HK-2 (cell line): ENCODE results near the gene MAP3K14.

ENCODE experiments used
- DNase-seq: peaks from one replicate; pipeline ENCODE4 v3.0.0-alpha.2; 2018; ENCODE audit not compliant: unreplicated experiment

The MAP3K14 gene

DNA sequence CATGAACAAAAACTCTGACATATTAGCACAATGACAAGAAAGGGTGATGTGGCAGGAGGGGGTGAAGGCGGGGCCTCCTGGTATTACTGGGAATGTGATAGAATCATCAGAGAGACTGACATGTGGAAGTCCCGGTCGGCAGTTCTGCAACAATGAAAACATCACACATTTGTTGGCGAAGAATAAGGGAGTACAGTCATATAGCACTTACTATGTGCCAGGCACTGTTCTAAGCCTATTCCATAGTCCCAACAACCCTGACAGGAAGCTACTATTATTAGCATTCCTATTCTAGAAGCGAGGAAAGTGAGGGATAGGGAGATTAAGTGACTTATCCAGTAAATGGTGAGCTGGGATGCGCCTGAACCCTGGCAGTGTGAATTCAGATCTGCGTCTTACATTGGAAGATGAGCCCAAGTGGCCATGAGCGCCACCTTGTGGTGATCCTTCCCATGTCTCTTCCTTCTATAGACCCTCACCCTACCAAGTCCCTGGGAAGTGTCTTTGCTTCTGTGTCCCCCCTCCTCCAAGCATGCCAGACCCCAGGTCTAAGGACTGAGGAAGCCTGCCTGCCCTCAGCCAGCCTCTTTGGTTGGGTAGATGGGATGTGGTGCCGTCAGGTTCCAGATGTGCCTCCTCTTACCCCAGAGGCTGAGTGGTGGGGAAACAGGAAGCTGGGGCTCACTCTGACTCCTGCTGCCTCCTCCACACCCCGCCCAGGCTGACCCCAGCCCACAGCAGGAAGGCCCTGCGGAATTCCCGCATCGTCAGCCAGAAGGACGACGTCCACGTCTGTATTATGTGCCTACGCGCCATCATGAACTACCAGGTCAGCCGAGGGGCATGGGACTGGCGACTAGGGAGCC is 81.2 kb downstream of the MAP3K14 start:
- DNase-seq: peak; percentile 60

DNA sequence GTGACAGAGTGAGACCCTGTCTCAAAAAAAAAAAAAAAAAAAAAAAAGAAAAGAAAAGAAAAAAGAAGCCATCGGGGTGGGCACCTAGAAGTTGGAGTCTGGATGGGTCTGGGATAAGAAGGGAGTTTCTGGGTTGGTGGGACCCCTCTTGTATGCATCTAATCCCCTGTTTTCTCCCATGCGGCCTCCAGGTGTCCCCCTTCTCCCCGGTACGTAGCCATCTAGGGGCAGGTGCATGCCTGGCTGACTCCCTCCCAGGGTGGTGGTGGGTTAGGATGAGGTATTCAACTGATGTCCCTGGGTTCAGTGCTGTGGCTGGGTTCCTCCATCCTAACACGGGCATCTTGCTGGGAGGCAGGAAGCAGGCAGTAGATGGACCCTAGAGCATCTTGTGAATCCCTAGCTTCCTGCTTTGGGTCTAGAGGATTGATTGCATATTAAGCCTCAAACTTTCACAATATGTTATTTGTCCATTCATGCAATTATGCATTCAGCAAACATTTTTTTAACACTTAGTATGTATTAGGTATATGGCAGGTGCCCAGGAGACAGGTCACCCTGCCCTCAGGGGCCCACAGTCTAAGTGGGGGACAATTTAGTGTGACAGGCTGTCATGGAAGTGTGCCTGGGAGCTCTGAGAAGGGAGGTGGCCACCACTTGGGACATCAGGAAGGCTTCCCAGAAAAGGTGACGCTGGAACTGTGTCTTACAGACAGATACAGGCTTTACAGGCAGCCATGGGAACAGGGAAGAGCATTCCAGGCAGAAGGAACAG is 82.0 kb downstream of the MAP3K14 start:
- no peak for DNase-seq

DNA sequence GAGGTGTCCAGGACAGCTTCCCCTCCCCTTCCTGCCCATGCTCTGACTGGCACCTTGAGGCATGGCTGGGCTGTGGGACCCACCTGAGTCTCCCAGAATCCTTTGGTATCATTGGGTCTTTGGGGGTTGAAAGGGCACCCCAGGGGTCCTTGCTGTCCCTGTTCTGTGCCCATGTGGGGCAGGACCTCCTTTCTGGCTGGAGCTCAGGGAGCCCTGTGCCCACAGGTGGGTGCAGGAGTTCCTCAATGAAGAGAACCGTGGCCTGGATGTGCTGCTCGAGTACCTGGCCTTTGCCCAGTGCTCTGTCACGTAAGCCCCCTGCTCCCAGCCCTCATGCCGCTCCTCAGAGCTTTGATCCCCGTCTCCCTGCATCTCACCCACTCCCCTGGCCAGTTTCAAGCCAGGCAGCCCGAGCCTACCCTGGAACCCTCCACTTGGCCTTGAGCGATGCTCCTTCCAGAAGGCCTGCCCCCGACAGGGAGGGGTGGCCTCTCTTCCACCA is 83.3 kb downstream of the MAP3K14 start:
- DNase-seq: no peak

DNA sequence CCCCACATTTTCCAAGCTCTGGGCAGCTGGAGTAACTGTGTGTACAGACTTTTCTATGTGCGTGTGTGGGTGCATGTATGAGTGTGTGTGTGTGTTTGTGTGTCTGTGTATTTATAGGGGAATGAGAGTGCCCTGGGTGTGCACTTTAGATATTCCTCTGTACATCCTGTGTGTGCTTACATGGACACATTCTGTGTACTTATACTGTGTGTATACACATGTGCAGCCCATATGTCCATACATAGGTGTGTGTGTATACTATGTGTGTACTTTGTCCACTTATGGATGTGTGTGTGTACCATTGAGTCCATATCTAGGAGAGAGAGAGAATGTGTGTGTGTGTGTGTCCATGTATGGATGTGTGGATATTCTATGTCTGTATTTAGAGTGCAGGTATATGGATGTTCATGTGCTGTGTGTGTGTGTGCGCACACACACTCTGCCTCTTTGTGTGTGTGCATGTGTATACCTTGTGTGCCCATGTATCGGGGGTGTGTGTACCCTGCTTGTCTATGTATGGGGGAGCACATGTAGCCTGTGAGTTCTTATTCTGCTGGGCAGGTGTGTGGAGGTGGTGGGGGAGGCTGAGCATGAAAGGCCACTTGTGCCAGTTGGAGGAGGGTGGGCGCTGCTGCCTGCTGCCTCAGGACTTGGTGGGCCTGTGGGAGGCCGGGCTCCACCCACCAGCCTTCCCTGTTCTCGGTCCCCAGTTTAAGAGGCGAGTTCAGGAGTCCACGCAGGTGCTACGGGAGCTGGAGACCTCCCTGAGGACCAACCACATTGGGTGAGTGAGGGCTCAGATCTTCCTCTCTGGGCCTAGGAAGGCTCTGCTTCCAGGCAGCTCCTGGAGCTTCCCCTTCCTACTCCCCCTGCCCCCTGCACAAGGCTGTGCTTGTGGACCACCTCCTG is 84.1 kb downstream of the MAP3K14 start:
- DNase-seq: no peak

DNA sequence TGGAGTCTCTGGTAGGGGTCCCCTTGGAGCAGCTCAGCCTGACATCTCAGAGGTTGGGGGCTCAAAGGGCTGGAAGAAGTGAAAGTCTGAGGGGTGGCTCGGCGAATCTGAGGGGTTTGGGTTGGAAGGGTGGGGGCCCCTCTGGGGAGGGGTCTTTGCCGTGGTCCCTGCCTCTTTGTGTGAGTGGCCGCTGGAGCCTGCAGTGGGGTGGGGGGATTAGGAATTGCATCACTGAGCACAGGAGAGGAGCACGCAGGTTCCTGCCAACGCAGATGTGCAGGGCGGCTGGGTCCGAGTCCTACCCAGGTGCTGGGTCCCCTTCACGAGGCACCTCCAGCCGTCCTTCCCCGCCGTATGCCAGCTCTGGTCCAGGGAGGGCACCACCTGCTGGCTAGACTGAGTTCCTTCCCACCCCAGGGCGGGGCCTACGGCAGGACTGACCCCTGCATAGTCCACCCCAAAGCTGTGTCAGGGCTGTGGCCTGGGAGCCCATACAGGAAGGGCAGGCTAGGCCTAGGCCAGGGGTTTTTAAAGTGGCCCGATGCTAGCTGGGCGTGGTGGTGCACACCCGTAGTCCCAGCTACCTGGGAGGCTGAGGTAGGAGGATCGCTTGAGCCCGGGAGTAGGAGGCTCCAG is 85.2 kb downstream of the MAP3K14 start:
- DNase-seq: no peak

DNA sequence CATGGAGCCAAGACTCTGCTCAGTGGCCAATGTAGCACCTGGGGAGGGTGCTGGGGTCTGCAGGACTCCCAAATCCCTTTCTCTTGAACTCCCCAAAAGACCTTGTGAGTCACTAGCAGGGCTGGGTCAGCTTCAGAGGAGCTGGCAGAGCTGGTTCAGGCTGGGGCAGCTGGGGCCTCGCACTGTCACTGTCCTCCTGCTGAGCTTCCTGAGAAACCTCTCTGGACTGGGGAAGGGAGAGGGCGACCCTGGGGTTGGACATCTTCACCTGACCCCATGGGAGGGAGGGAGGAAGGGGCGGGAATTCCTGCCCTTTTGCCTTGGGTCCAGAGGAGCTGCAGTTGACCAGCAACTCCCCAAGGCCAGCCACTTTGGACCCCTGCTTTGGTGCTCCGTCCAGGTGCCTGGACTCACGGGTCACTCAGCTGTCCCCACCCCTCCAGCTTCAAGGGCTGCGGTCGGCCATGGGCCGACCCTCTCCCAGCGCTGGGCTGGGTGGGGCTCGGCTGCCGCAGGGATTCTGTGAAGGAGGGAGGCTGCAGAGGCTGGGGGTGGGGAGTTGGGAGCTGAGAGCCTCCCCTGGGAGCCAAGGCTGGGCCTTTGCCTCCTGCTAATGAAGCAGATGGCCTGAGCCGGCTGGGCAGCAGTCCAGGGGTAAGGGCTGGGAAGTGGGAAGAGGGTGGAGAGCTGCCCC is 85.9 kb downstream of the MAP3K14 start:
- no peak for DNase-seq

DNA sequence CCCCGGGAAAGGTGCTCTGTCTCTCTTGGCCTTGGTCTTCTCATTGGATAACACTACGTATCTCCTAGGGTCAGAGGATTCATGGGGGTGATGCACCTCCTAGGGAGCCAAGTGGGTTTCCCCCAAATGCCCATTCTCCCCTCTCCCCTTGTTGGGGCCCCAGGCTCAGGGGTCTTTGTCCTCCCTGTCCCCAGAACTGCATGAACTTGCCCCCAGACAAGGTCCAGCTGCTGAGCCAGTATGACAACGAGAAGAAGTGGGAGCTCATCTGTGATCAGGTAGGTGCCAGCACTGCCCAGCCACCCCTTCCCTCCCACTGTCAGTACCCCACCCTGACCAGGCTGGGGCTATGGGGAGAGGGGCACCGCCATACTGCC is 86.4 kb downstream of the MAP3K14 start:
- DNase-seq: no peak

DNA sequence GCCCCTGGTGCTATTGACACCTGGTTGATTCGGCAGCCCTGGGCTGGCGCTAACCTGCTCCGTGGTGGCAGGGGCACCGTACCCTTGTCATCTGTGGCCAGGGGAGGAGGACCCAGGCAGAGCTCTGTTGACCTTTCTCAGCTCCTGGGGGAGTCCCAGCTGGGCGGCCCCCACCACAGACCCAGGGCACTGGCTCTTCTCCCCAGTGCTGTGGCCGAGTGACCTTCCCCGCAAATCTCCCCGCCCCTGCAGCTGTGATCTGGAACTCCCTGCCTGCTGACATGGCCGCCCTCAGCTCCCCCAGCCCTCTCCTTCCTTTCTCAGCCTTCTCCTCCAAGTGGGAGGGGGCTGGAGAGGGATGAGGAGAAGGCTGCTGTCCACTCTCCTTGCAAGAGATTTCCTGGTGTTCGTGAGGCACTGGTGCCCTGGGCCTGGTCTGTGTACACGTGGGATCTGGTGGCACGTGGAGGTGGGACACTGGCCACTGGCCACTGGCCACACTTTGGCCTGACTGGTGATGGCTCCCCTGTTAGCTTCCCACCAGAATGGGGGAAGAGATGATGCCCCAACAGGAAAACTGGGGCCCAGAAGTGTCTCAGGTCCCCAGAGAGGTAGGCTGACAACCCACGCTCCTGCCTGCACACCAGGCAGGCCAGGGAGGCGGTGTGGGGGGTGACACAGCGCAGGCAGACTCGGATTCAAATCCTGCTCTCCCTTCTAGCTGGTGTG is 87.0 kb downstream of the MAP3K14 start:
- DNase-seq: no peak

DNA sequence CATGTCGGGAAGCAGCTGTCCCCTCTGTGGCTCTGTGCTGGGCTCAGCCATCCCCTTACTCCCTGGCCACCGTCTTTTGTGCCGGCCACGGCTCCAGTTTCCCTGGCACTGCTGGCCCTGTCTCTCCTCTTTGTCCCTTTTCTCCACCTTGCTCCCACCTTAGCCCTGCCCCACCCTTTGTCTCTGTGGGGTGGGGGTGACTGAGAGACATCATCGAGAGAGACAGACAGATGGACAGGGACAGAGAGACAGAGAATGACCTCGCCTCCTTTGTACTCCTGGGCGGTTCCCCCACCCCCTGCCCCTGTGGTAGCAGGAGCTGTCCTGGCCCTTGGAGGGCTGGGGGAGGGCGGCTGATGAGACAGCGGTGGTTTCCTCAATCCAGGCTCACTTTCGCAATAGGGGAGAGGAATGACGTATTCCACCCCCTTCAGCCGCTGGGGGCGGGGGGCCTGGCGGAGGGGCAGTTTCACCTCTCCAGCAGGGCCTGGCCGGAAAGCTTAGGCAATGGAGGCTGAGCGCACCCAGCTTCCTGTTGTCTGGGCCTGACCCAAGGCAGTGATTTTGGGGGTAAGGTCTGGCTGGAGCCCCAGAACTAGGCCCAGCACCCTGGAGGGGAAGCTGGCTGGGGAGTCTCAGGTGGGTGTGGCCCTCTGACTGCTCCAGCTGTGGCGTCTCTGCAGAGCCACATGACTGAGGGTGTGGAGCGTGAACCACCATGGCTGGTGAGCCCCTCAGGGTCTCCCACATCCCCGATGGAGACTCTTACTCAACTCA is 87.9 kb downstream of the MAP3K14 start:
- peak; percentile 85 for DNase-seq

DNA sequence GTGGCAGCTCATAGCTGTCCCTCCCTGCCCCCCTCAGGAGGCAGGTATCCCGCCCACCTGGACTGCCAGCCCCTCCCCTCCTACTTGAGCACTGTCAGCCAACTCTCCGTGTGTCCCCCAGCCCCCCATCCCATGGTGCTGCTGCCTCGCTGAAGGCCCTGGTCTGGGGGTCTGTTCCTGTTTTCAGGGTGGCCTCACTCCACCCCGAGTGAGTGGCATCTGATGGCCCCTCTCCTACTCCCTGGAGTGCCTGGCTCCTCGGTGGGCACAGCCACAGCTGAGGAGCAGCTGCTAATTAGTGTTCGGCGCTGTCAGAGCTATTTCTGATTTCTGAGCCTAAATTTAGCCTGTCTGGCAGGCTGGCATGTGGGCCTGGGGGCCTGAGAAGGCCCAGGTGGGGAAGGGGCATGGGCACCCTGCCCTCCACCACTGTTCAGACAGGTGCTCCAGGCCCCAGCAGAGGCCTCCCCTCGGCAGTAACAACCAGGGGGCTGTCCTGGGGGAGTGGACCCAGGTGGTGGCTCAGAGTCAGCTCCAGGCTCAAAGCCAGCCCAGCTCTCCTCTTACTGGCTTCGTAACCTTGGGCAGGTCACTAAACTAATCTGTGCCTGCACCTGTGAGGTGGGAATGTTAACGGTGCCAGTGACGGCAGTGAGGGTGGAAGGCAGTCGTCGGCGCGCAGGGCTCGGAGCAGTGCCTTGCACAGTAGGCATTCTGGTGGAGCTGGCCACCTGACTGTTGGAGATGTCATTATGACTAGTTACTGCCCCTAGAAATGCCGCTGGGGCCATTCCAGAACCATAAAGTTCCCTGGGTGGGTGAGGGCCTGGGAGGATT is 88.7 kb downstream of the MAP3K14 start:
- DNase-seq: no peak

DNA sequence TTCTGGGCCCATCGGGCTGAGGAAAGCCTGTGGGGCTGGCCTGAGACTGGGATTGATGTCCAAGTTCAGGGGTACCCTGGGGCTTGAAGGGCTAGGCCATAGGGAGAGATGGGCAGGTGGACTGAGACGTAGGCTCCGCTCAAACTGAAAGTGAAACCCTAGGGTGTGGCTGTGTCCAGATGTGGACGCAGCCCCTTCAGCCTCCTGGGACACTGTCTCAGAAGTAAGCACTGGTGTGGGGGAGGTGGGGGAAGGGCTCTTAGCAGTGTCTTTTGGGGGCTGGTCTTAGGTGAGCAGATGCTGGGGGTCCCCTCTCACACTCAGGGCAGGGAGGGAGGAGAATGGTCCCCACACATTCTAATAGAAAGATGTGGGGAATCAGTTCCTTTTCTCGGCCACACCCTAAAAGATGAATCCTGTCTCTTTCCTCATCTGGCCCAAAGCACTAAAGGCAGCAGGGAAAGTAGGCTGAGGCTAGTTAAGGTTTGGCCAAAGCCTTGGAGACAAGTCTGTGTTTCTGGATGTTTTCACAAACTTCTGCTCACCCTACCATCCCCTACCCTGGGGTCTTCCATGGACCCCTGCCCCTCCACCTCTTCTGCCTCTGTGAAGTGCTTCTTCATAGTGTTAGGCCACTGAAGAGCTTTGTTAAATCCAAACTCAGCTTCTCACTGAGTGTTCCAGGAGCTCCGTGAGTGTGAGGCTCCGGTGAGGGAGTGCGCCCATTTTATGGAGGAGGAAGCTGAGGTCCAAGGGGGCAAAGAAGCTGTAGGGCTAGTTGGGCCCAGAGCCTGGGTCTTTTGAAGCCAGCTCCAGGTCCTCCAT is 89.5 kb downstream of the MAP3K14 start:
- no peak for DNase-seq

DNA sequence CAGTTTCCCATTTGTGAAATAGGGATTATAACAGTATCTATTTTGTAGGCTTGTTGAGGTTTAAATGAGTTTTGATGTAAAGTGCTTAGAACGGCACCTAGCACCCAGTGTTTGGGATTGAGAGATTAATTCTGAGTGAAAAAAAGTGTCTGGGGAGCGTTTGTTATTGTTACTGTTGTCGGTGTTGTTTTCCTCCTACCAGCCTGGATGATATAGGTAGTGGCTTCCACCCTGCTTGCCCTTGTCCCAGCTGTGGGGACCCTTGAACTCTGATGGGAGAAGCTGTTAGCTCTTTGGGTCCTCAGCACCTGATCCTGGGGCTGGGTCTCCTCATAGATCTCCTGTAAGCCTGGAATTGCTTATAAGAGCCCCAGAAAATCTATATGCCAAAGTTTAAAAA is 90.2 kb downstream of the MAP3K14 start:
- no peak for DNase-seq

DNA sequence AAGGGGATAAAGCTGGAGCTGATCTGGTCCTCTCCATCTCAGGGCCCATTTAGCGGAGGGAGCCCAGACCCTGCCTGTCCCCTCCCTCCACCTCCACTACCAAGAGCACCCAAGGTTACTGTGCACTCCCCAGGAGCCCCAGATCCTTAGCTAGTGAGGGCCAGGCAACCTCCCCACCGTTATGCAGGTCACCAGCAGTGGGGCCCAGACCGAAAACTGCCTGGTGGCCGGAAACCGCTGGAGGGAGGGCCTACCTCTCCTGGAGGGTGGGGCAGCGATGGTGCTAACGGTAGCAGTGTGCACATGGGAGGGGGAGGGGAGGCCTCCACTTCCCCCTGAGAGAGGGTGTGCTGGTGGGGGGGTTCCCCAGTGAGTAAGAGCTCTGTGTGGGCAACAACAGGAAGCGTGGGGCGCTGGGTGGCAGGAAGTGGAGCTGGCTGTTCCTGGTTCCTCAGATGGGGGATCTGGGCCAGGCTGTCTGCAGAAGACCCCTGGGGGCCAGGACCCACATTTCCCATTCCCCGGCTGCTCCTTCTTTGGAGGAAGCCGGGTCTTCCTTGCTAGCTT is 90.8 kb downstream of the MAP3K14 start:
- DNase-seq: no peak

DNA sequence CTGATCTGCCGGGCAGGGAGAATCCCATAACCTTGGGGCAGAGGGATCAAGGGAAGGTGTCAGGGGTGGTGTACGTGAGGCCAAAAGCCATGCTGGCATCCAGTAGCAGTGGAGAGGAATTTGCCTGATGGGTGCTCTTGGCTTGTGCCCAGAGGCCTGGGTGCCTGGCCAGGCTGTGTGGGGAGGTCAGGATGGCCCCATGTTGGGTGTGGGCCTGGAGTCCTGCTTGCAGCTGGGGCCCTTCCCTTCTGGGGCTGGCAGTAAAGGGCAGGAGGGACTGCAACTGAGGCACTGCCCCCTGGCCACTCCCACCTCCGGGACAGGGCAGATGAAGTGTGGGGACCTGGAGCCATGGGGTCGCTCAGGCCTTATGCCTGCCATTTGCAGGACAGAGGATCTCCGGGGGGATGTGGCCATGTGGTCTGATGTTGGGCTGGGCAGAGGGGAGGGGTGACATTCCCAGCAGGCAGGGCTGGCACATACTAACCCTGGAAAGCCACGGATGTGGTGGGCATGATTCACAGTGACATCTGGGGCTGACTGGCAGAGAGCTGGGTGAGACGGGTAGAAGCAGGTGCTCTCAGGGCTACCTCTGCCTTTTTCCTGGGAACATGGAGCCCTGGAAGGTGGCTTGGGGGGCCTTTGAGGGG is 91.6 kb downstream of the MAP3K14 start:
- no peak for DNase-seq

DNA sequence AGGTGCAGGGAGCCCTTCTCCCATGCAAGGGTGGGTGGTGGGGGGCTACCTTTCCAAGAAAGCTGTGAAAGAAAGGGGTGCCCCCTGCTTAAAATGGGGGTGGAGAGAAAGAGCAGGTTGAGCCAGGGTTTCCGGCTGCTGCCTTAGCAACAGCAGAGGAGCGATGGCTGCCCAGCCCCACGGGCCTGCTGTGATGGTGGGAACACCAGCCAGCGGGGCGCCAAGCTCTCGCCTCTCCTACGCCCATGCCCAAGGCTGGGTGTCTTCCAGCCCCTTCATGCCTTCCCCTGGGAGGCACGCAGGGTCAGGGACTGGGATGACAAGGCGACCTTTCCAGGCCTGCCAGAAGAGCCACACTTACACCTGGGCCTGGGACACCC is 92.2 kb downstream of the MAP3K14 start:
- DNase-seq: no peak
